OCI-LY1 (cell line): Measurements from ENCODE around the gene PRCP.

Source experiments
- CTCF ChIP-seq: fragments of 200-600 bp; sonication (generic), shearing (Covaris generic); IDR thresholded peaks from 2 replicates; pipeline ENCODE4 v1.5.1; 2017; ENCODE audit warnings: mild to moderate bottlenecking, antibody characterized with exemption, low read length, moderate library complexity, mixed read lengths
- EZH2 ChIP-seq: fragments of 200-600 bp; sonication (generic), shearing (Covaris generic); IDR thresholded peaks from 2 replicates; pipeline ENCODE4 v1.8.0; 2017; ENCODE audit warnings: borderline replicate concordance, mixed run types, mild to moderate bottlenecking, antibody characterized with exemption, low read length, moderate library complexity, mixed read lengths

GRCh38 chr11:82944198-82944597 is 44.0 kb upstream of the PRCP start:
- TF ChIP-seq CTCF (no peak), EZH2 (no peak)
